Measurements from ENCODE around the gene SMAD3. TPM values are rescaled to one million over a fixed set of nuclear protein-coding genes. Genes with fewer than 3 reads are reported as not detected.

SMAD3 gene
- total RNA-seq, 1 experiment from 2014 or later, result 99.5 TPM

DNA sequence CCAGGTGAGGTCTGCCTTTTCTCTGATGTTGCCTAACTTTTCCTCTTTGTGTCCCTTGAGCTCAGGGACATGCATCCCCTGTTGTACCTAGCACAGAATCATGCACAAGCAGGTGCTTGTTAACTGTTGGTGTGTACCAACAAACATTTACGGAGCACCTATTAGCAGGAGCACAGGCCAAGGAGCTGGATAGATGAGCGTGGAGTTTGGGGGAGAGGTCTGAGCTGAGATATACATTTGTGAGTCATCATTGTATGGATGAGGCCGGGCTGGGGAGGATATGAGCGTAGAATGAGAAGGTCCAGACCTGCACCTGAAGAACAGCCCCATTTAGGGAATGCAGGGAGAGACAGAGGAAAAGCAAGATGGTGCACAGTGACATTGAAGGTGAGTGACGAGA is 53.4 kb downstream of the SMAD3 start:
- ChIA-PET POLR2A (ENCODE audit: unreplicated experiment) (interaction anchor here (0.6 kb wide), 1 partner anchor 160 kb away, joined by 10 read pairs; no protein-coding TSS in a partner anchor), CTCF (no interaction called here)
- Histone ChIP-seq H2AFZ (no peak overlapping the region), H3F3A (ENCODE audit: insufficient read depth, low read depth) (peaks cover 80% of the 10 kb centered on the region), H3K79me2 (ENCODE audit: low read depth) (peaks cover 100% of the 10 kb centered on the region), H3K4me3 (no peak overlapping the region), H3K4me2 (no peak overlapping the region), H4K20me1 (ENCODE audit: insufficient read depth) (no peaks in the 10 kb centered on the region; the same call in 1 of the 2 replicates), H3K4me1 (replicated peaks; ENCODE audit: insufficient read depth) (peaks cover 80% of the 10 kb centered on the region), H3K36me3 (ENCODE audit: low read depth) (peaks cover 20% of the 10 kb centered on the region; the same call in 1 of the 2 replicates), H3K9me2 (ENCODE audit: insufficient read depth) (no peaks in the 10 kb centered on the region), H3K9me3 (ENCODE audit: insufficient read depth, low read depth) (no peaks in the 10 kb centered on the region), H3K27me3 (ENCODE audit: insufficient read depth, low read depth) (no peaks in the 10 kb centered on the region), H3K27ac (peak overlapping the region; percentile 60; the same call in 1 of the 2 replicates)
- no peak for TF ChIP-seq EZH2 (IDR thresholded peaks at IDR 0.05; ENCODE audit: low read depth)
- TF ChIP-seq, protein P1, sequence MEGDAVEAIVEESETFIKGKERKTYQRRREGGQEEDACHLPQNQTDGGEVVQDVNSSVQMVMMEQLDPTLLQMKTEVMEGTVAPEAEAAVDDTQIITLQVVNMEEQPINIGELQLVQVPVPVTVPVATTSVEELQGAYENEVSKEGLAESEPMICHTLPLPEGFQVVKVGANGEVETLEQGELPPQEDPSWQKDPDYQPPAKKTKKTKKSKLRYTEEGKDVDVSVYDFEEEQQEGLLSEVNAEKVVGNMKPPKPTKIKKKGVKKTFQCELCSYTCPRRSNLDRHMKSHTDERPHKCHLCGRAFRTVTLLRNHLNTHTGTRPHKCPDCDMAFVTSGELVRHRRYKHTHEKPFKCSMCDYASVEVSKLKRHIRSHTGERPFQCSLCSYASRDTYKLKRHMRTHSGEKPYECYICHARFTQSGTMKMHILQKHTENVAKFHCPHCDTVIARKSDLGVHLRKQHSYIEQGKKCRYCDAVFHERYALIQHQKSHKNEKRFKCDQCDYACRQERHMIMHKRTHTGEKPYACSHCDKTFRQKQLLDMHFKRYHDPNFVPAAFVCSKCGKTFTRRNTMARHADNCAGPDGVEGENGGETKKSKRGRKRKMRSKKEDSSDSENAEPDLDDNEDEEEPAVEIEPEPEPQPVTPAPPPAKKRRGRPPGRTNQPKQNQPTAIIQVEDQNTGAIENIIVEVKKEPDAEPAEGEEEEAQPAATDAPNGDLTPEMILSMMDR (conservative IDR thresholded peaks at IDR 0.05), result no peak
- no TSS peak for BruUV-seq (replicated peaks)
- intact Hi-C loops (cut with micrococcal nuclease; ENCODE audit: unreplicated experiment), result no loop called here
- no peak for DNase-seq

DNA sequence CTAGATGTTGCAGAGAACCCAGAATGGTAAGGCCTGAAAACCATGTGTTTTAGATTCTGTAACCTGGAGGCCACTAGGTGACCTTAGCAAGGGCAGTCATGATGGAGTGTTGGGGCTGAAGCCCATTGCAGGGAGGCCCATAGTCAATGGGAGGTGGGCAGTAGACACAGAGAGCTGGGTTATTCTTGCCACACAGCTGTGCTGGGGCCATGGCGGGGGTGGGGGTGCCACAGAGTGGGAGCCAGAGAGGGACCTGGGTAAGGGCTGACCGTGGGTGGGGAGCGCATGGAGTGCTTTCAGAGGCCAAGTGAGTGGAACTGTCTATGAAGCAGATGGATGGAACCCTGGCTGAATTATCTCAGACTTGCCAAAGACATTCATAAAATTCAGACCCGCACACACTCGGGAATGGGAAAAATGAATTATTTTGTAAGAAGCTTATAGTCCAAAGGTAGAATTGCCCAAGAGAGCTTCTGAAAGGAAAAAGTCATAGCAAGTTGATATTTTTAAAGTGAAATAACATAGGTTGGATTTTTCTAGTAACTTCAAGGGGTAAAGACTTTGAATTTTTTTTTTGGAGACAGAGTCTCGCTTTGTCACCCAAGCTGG is 53.9 kb downstream of the SMAD3 start:
- peaks cover 17% of the 10 kb centered on the region; the same call in 1 of the 2 replicates for H3K36me3 ChIP-seq (ENCODE audit: low read depth)
- TF ChIP-seq, protein P1 (conservative IDR thresholded peaks at IDR 0.05), result no peak
- TF ChIP-seq EZH2 (IDR thresholded peaks at IDR 0.05; ENCODE audit: low read depth), result no peak
- intact Hi-C loops (cut with micrococcal nuclease; ENCODE audit: unreplicated experiment), result no loop called here
- no peaks in the 10 kb centered on the region for H3K9me3 ChIP-seq (ENCODE audit: insufficient read depth, low read depth)
- H3F3A ChIP-seq (ENCODE audit: insufficient read depth, low read depth), result peaks cover 82% of the 10 kb centered on the region
- no peaks in the 10 kb centered on the region for H3K27me3 ChIP-seq (ENCODE audit: insufficient read depth, low read depth)
- peaks cover 80% of the 10 kb centered on the region for H3K4me1 ChIP-seq (replicated peaks; ENCODE audit: insufficient read depth)
- no peak overlapping the region for H2AFZ ChIP-seq
- no peak overlapping the region for H3K4me3 ChIP-seq
- H3K4me2 ChIP-seq, result no peak overlapping the region
- peak overlapping the region; percentile 60; the same call in 1 of the 2 replicates for H3K27ac ChIP-seq
- DNase-seq, result no peak
- POLR2A ChIA-PET (ENCODE audit: unreplicated experiment), result no interaction called here
- no peaks in the 10 kb centered on the region; the same call in 1 of the 2 replicates for H4K20me1 ChIP-seq (ENCODE audit: insufficient read depth)
- no peaks in the 10 kb centered on the region for H3K9me2 ChIP-seq (ENCODE audit: insufficient read depth)
- peaks cover 100% of the 10 kb centered on the region for H3K79me2 ChIP-seq (ENCODE audit: low read depth)
- CTCF ChIA-PET, result no interaction called here
- no TSS peak for BruUV-seq (replicated peaks)

- Histone ChIP-seq H2AFZ (no peak overlapping the region), H3K4me1 (replicated peaks; ENCODE audit: insufficient read depth) (peaks cover 80% of the 10 kb centered on the region), H3K79me2 (ENCODE audit: low read depth) (peaks cover 98% of the 10 kb centered on the region), H3K4me3 (no peak overlapping the region), H3K27ac (peak overlapping the region; percentile 41; the same call in 1 of the 2 replicates), H3K9me2 (ENCODE audit: insufficient read depth) (no peaks in the 10 kb centered on the region), H3F3A (ENCODE audit: insufficient read depth, low read depth) (peaks cover 82% of the 10 kb centered on the region), H3K27me3 (ENCODE audit: insufficient read depth, low read depth) (no peaks in the 10 kb centered on the region), H3K36me3 (ENCODE audit: low read depth) (peaks cover 11% of the 10 kb centered on the region; the same call in 1 of the 2 replicates), H4K20me1 (ENCODE audit: insufficient read depth) (no peaks in the 10 kb centered on the region; the same call in 1 of the 2 replicates), H3K9me3 (ENCODE audit: insufficient read depth, low read depth) (no peaks in the 10 kb centered on the region), H3K4me2 (no peak overlapping the region)
- ChIA-PET CTCF (no interaction called here), POLR2A (ENCODE audit: unreplicated experiment) (interaction anchor here (0.5 to 1.0 kb wide), 4 partner anchors 13 to 142 kb away, joined by 4 to 10 read pairs (median 6); no protein-coding TSS in a partner anchor)
- intact Hi-C loops (cut with micrococcal nuclease; ENCODE audit: unreplicated experiment), result loop anchor here (10.0 kb wide), 1 partner anchor 715 kb away; no protein-coding TSS in a partner anchor
- TF ChIP-seq, protein P1 (conservative IDR thresholded peaks at IDR 0.05), result no peak
- TF ChIP-seq EZH2 (IDR thresholded peaks at IDR 0.05; ENCODE audit: low read depth), result no peak
- BruUV-seq (replicated peaks), result no TSS peak
- no peak for DNase-seq
Measured at GRCh38 chr15:67120009-67120838, 54.8 kb downstream of the SMAD3 start.

Measured in PC-9 (cell line).